ENCODE results near the gene PIGX.
"Not testable (repeated sequence)": the region's sequence is repeated elsewhere in the genome, so short reads cannot be mapped to it uniquely, and the experiment has no call there.

Gene PIGX

DNA sequence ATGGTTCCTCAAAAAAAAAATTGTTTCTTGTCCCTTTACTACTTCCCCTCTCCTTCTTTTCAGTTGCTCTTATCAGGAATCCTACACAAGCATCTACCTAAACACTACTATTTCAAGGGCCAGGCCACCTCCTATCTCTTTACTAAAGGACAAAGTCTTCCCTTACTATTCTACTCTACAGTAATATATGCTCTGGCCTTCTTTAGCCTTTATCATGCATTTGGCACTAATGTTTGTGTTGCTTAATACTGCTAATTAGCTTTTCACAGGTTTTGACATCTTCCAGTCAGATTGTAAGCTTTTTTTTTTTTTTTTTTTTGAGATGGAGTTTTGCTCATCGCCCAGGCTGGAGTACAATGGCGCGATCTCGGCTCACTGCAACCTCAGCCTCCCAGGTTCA, 5.4 kb upstream of the PIGX start:
- no peak for DNase-seq

DNA sequence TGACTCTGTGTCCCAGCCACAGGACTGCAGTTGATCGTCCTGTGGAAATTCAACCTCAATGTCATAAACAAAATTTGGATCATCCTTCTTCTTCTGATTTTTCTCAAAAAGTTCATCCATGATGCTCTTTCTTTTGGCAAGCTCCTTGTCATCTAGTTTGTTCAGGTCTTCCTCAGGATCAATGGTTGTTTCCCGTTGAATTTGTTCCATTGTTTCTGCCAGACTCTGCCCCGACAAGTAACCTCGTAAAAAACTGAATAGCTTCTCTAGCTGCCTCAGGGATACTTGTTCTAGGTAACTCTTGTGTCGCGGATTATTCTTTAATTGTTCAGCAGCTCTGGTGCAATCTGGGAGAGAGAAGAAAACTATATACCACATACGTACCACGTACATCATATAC, 4.6 kb upstream of the PIGX start:
- DNase-seq, result no peak

GRCh38 chr3:196708467-196708866, 3.7 kb upstream of the PIGX start:
- DNase-seq, result no peak

DNA sequence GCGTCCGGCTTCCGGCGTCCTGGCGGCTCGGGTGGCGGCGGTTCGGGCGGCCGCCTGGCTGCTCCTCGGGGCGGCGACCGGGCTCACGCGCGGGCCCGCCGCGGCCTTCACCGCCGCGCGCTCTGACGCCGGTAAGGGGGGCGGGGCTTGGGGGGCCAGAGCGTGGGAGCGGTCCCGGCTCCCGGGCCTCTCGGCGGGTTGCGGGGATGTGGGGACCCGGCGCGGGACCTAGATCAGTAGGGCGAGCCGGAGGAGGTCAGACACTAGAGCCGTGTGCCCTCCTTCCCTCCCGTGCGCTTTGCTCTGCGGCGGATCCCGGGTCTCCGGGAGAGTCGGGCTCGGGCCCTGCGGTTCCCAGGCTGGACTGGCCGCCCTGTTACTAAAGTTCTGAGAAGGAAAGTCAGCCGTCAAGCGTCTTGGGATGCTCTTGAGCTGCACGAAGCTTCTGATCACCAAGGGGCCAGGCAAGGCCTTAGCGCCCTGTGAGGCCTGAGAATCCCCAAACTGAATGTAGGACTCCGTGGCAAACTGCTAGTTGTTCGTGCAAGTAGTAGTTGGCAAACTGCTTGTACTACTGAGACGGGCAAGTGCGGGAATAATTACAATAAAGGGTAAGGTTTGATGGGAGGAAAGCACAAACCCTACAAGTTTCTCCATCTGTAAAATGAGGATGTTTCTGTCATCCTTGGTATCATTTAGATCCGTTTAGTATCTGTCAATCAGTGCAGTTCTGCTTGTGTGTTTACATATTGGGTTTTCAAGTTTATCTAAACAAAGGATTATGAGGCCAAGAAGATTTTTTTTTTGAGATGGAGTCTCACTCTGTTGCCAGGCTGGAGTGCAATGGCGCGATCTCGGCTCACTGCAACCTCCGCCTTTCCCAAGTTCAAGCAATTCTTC, 587 bp downstream of the PIGX start:
- no peak for DNase-seq

DNA sequence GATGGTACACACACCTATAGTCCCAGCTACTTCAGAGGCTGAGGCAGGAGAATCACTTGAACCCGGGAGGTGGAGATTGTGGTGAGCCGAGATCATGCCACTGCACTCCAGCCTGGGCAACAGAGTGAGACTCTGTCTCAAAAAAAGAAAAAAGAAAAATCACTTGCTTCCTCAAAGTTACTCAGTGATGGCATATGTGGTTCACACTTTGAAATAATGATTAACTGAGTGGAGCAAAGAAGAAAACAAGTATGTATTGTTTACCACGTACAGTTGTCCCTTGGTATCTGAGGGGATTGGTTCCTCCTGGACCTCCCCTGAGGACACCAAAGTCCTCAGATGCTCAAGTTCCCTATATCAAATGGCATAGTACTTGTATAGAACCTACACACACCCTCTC, 5.0 kb downstream of the PIGX start:
- DNase-seq, result not testable (repeated sequence)

DNA sequence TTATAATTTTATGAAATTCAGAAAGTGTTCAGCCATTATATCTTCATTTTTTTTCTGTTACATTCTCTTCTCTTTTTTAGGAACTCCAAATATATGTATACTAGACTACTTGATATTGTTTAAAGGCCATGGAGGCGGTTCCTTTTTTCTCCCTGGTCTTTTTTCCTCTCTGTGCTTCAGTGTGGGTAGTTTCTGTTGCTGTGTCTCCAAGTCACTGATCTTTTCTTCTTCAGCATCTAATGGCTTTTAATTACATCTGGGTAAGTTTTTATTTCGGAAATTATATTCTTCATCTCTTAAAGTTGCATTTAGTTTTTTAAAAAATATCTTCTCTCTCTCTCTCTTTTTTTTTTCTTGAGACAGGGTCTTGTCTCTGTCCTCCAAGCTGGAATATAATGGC, 8.9 kb downstream of the PIGX start:
- no peak for DNase-seq

- no peak for DNase-seq
Observed at GRCh38 chr3:196726788-196727675, 14.9 kb downstream of the PIGX start.

DNA sequence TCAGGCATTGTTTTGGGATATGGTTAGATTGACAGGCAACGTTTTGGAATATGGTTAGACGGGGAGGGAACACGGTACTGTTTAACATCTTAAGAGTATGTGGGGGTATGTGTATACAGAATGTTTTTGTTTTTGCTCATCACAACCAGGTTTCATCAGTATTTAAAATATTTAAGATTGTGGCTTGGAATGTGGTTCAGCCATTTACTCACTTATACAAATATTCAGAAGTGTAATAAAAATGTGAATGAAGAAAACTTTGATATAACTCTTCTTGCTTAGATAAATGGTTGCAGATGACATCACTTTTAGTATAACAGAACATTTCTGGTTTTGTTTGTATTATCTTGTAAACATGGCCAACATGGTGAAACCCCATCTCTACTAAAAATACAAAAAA, 23.6 kb downstream of the PIGX start:
- no peak for DNase-seq

GRCh38 chr3:196736670-196737374, 24.6 kb downstream of the PIGX start:
- no peak for DNase-seq

DNA sequence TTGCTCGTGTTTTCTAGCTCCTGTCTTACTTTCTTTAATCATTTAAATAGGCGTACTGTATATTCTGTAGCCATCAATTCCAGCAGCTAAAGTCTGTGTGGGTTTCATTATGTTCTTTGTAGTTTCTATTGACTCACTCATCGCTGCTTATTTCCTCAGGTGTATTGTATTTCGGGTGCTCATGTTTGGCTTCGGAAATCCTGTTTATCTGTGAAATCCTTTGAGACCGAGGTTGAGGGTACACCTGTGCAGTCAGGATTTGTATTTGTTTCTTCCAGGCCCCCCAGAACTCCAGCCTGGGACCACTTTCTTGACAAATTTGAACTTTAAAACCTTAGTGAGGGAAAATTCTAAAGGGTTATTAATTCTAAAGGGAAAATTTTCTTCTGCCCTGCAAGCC, 25.5 kb downstream of the PIGX start:
- DNase-seq, result no peak

DNA sequence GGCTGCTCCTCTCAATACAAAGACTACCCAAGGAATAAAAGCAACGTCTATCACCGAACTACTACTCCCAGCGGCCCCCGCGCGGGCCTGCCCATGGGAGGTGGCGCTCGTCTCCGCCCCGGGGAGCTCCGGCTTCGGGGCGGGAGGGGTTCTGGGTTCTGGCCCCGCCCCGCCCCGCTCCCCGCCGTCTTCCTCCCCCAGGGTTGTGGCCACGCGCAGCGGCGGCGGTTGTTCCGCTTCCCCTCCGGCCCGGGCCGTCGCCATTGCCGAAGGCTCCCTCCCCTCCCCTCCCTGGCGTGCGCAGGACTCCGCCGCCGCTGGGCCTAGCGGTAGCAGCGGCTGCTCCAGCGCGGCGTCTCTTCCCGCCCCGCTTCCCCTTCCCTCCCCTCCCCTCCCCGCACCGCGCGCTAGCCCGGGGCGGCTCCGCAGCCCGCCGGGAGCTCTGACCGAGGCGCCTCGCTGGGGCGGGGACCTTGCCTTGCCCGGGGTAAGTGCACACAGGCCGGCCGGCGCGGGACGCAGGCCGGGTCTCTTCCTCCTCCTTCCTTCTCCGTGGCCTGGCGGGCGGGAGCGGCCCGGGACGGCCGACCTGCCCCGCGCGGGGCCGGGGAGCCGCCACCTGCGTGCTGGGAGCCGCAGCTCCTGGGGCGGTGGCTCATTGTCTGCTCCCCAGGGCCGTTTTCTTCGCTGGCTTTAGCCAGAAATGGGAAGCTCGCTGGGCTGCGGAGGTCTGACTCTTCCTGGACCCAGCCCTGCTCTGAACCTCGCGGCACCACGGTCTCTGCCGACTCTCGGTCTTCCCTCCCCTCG, 27.7 kb downstream of the PIGX start, which contains the start of gene PAK2:
Gene PAK2 (plus strand): TSS at position 187 of the 810 bp plus-strand sequence. CDS start 42,790 bp downstream, outside the sequence.
- peak; percentile 97 for DNase-seq

DNA sequence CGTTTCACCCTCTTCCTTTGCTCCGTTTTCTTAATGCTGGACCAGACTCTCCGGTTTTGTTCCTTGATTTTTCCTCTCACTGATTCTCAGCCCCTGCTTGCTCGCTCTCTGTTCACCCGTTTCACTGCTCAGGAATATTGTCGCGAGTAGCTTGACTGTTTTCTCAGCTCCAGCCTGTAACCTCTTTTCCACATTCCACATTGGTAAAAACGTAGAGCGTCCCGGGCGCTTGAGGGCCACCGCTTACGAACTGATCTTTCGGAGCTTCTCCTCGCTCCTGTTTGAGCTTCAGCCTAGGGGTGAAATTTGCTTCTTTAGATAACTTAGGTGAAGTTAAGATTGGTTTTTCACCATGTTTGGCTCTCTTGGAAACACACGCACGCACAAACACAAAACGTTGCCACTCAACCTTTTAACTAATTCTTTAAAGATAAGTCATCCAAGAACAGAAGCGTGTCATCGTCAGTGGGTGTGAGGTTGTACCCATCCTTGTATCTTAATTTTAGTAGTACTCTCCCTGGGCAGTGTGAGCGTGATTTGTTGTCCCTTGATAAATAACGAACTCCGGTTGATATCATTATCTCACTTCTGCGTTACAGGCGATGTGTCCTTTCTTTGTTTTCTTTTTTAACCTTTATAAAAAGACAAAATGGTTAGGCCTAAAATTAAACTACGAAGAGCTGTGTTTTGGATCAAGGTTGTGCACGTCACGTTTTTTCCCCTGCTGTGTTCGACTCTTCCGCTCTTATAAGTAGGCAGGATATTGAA, 28.5 kb downstream of the PIGX start:
- DNase-seq, result peak; percentile 56

GRCh38 chr3:196741249-196741889, 29.2 kb downstream of the PIGX start:
- DNase-seq, result no peak

DNA sequence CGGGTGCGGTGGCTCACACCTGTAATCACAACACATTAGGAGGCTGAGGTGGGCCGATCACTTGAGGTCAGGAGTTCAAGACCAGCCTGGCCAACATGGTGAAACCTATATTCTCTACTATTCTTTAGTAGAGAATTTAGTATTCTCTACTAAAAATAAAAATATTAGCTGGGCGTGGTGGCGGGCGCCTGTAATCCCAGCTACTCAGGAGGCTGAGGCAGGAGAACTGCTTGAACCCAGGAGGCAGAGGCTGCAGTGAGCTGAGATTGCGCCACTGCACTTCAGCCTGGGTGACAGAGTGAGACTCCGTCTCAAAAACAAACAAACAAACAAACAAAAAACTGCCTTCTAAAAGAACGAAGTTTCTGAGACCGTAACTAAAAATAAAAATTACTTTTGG, 31.4 kb downstream of the PIGX start:
- DNase-seq, result not testable (repeated sequence)

DNA sequence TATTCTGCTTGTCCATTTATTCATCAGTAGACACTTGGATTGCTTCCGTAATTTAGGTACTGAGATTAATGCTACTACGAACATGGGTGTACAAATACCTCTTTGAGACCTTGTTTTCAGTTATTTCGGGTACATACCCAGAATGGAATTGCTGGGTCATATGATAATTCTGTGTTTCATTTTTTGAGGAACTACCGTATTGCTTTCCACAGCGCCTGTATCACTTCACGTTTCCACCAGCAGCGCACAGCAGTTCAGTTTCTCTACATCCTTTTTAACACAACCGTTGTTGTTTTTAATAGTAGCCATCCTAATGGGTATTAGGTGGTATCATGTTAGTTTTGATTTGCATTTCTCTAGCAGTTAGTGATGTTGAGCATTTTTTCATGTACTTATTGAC, 36.9 kb downstream of the PIGX start:
- DNase-seq, result no peak

- DNase-seq, result peak; percentile 18
Observed at GRCh38 chr3:196753201-196753600, 41.0 kb downstream of the PIGX start.

- peak; percentile 47 for DNase-seq
Observed at GRCh38 chr3:196754091-196754981, 42.2 kb downstream of the PIGX start.

DNA sequence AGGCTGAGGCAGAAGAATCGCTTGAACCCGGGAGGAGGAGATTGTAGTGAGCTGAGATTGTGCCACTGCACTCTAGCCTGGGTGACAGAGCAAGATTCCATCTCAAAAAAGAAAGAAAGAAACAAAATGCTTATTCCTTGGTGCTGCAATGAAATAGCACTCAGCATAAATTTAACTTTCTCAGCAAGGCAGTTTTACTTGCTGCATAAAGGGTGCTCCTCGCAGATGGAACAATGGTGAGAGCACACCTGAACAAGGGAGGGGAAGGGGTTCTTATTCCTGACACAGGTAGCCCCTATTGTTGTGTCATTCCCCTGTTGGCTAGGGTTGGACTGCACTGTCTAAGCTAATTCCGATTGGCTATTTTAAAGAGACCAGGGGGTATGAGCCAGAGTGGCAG, 44.6 kb downstream of the PIGX start:
- peak; percentile 46 for DNase-seq

- no peak for DNase-seq
Observed at GRCh38 chr3:196757876-196758739, 45.9 kb downstream of the PIGX start.

All from hematopoietic multipotent progenitor cell treated with erythropoietin and hydrocortisone succinate and interleukin-3 and kit ligand, for 4 days (in vitro differentiated cells).